ENCODE data around the gene TBC1D14. TPM values are rescaled to one million over a fixed set of nuclear protein-coding genes. Genes with fewer than 3 reads are reported as not detected.

The TBC1D14 gene
- total and polyA plus RNA-seq, 2 of the 8 experiments (the other 6 are each of a cell fraction or from before 2014, with no cell fraction given), result 45.6 to 48.2 TPM

DNA sequence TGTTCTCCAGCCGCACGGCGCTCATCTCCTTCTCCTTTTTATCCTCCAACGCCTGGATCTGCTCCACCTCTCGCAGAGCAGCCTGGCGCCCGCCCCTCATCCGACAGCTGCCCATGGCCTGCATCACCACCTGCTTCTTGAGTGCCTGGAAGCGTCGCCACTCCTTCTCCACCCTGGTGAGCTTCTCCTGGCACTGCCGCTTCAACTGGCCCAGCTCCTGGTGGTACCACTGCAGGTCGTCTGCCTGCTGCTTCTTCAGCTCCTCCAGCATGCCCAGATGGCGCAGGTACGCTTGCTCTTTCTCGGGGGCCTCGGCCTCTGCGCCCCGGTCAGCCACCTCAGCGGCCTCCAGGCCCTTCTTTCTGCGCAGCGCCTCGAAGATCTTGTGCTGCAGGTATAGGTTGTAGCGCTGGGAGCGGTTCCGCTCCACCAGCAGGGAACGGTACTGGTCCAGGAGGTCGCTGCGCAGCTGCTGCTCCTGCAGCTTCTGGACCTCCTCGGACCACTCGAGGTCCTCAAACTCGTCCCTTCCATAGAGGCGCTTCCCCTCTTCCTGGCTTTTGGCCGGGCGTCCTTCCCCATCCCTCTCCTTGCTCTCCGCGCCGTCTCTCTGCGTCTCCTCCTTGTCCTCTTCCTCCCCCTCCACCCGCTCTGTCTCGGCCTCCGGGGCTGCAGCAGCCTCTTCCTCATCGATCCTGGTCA, 132.3 kb downstream of the TBC1D14 start (continued):
- TF ChIP-seq POLR2A (IDR thresholded peaks at IDR 0.05; ENCODE audit: control extremely low read depth in 1 of 2, low read depth in 2 of 2, low read length in 2 of 2), result no peak
